ENCODE measurements around the gene KRT14.

GRCh38 chr17:41551365-41551764, 35.3 kb downstream of the KRT14 start:
- TF ChIP-seq CTCF (IDR thresholded peaks at IDR 0.05): no peak
- no peak for TF ChIP-seq POLR2A (IDR thresholded peaks at IDR 0.05; ENCODE audit: low read depth)
- TF ChIP-seq EP300 (IDR thresholded peaks at IDR 0.05): no peak
- no peak for TF ChIP-seq POLR2AphosphoS5 (IDR thresholded peaks at IDR 0.05)
